Tibial nerve (tissue), 4 donors: Measurements from ENCODE around the gene IARS1. TPM values are rescaled to one million over a fixed set of nuclear protein-coding genes. Genes with fewer than 3 reads are reported as not detected.

Experiments used
- DNase-seq, 2 donors: peaks; one replicate each; pipeline ENCODE4 v3.0.0-alpha.2; 2019; ENCODE audit warnings: low spot score in 2 of 2
- H3K27ac ChIP-seq, 4 donors: fragments of 200-600 bp; sonication (generic) in 3 of 4; one replicate each; pipeline ENCODE4 v1.5.1; 2017 to 2019; ENCODE audit warnings: mild to moderate bottlenecking in 1 of 4
- H3K27me3 ChIP-seq, 2 donors: fragments of 200-600 bp; sonication (generic) in 1 of 2; one replicate each; pipeline versions ENCODE4 v1.5.1 to v1.6.0; 2017 to 2019
- H3K36me3 ChIP-seq, 3 donors: fragments of 200-600 bp; sonication (generic); one replicate each; pipeline ENCODE4 v1.5.1; 2018 to 2019
- H3K4me1 ChIP-seq, 4 donors: fragments of 200-600 bp; sonication (generic) in 3 of 4; one replicate each; pipeline ENCODE4 v1.5.1; 2017 to 2019
- H3K4me3 ChIP-seq, 4 donors: fragments of 200-600 bp; sonication (generic) in 3 of 4; one replicate each; pipeline ENCODE4 v1.5.1; 2017 to 2019; ENCODE audit warnings: mild to moderate bottlenecking in 1 of 4, moderate library complexity in 1 of 4
- H3K9me3 ChIP-seq, 4 donors: fragments of 200-600 bp; sonication (generic) in 3 of 4; one replicate each; pipeline ENCODE4 v1.5.1; 2017 to 2019
- EP300 ChIP-seq, 2 donors: sonication (generic); formaldehyde crosslinking; IDR thresholded peaks; one replicate each; pipeline ENCODE4 v1.6.1; 2017; ENCODE audit warnings: antibody characterized with exemption in 2 of 2, mild to moderate bottlenecking in 1 of 2
- POLR2A ChIP-seq, 2 donors: fragments of 450-650 bp; IDR thresholded peaks; one replicate each; pipeline ENCODE4 v1.6.1; 2017; ENCODE audit warnings: antibody characterized with exemption in 2 of 2, mild to moderate bottlenecking in 2 of 2, moderate library complexity in 2 of 2
- WGBS, 2 donors: methylation state at CpG; one replicate each; pipeline ENCODE4 v1.1.5; 2018; 5-methylcytosine and 5-hydroxymethylcytosine counted together
- total RNA-seq, 4 donors: library from RNA; depleted of rRNA; stranded (reverse); fragments of >200 nt; gene quantifications; one replicate each; pipeline ENCODE4 v1.1.0, GENCODE V29; 2016
- TF ChIP-seq, protein P1 (sequence below), 5 experiments: fragments of 200-600 bp in 3 of 5; fragments of 450-650 bp in 2 of 5; sonication (generic) in 3 of 5; IDR thresholded peaks; one replicate each; pipeline ENCODE4 v1.5.1; 2016 to 2019; ENCODE audit warnings: antibody characterized with exemption in 5 of 5, mild to moderate bottlenecking in 3 of 5, moderate library complexity in 2 of 5

The IARS1 gene
- total RNA-seq, 4 donors from 2014 or later: 52.2 to 102 (median 78.1) TPM

DNA sequence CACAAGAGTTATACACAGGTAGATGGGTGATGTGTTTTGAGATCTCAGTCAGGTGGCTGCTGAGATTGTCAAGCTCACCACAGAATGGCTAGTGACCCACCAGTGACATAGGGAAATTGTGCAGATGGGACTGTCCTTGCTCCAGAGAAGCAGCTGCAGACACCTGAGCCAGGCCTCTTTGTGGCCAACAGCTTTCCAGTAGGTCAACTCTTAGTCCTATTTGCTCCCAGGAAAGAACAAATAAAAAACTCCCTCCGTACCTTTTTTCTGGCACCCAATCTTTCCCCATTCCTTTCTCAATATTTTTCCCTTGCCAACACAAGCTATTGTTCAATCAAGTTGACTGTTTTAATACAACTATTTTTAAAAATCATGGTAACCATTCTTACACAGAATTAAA is 14.2 kb downstream of the IARS1 start:
- H3K4me1 ChIP-seq: no peaks in the 10 kb centered on the region
- peaks cover 0 to 99% (median 6%) of the 10 kb centered on the region in 3 donors for H3K36me3 ChIP-seq
- no peak overlapping the region for H3K27ac ChIP-seq
- DNase-seq: no peak
- no peak overlapping the region for H3K4me3 ChIP-seq
- 94 to 95% methylated on average over 1 of the region's 1 CpG for WGBS, 2 donors
- H3K9me3 ChIP-seq: no peaks in the 10 kb centered on the region
- no peaks in the 10 kb centered on the region for H3K27me3 ChIP-seq
- TF ChIP-seq POLR2A (IDR thresholded peaks at IDR 0.05) (no peak), EP300 (IDR thresholded peaks at IDR 0.05) (no peak)
- TF ChIP-seq, protein P1, sequence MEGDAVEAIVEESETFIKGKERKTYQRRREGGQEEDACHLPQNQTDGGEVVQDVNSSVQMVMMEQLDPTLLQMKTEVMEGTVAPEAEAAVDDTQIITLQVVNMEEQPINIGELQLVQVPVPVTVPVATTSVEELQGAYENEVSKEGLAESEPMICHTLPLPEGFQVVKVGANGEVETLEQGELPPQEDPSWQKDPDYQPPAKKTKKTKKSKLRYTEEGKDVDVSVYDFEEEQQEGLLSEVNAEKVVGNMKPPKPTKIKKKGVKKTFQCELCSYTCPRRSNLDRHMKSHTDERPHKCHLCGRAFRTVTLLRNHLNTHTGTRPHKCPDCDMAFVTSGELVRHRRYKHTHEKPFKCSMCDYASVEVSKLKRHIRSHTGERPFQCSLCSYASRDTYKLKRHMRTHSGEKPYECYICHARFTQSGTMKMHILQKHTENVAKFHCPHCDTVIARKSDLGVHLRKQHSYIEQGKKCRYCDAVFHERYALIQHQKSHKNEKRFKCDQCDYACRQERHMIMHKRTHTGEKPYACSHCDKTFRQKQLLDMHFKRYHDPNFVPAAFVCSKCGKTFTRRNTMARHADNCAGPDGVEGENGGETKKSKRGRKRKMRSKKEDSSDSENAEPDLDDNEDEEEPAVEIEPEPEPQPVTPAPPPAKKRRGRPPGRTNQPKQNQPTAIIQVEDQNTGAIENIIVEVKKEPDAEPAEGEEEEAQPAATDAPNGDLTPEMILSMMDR (IDR thresholded peaks at IDR 0.05): no peak

DNA sequence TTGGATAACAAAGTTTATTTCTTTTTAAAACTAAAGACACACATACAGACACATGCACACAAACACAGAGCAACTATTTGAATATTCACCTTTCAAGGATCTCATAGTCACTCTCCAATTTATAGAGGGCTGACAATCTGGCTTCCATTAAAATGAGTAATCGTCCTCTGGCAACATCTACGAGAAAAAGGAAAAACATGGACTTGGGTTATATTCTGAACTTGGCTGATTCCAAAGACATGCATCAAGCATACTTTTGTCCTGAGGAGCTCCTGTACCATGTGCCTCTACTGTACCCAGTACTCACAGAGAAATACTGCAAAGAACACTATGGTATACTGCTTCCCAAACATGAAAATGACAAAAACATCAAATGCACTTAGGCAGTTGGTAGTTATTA is 15.4 kb downstream of the IARS1 start:
- TF ChIP-seq, protein P1 (IDR thresholded peaks at IDR 0.05): no peak
- no peak for TF ChIP-seq POLR2A (IDR thresholded peaks at IDR 0.05)
- TF ChIP-seq EP300 (IDR thresholded peaks at IDR 0.05): no peak
- H3K9me3 ChIP-seq: no peaks in the 10 kb centered on the region
- H3K4me1 ChIP-seq: no peaks in the 10 kb centered on the region
- no peak for DNase-seq
- WGBS, 2 donors: 56 to 67% methylated on average over 2 of the region's 2 CpGs
- no peak overlapping the region for H3K4me3 ChIP-seq
- H3K27me3 ChIP-seq: no peaks in the 10 kb centered on the region
- no peak overlapping the region for H3K27ac ChIP-seq
- H3K36me3 ChIP-seq: peaks cover 0 to 99% (median 6%) of the 10 kb centered on the region in 3 donors

DNA sequence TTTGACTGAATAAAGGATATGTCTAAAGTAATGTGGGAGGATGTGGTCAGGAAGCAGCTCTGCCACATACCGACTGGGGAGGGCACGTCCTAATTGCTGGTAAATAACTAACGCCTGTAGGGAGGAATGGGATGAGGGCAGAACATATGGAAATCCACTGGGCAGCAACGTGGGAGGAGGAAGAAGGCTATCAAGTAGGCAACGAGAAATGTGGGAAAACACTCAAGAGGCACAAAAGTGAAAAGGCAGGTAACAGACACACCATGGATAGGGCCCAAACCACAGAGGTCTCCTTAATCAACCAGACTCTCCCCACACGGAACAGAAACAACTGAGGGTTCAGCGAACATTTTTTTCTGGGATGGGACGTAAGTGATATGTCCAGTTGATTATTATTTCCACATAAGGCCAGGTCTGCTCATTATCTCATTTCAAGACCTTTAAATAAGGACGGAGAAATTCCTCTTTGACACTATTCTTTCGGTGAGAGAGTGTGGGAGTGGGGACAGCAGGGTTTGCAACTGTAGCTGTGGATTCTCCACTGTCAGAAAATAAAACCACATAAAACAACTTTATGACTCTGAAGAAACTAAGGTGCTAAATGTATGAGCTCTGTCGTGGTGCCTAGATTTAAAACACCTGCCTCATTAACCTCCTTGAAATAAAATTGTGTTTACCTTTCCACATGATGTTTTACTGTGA is 17.0 kb downstream of the IARS1 start:
- Histone ChIP-seq H3K27me3 (no peaks in the 10 kb centered on the region), H3K9me3 (no peaks in the 10 kb centered on the region), H3K4me3 (no peak overlapping the region), H3K36me3 (peaks cover 0 to 99% (median 0%) of the 10 kb centered on the region in 3 donors), H3K4me1 (no peaks in the 10 kb centered on the region), H3K27ac (no peak overlapping the region)
- no peak for DNase-seq
- WGBS, 2 donors: 66 to 73% methylated on average over 11 of the region's 11 CpGs
- TF ChIP-seq EP300 (IDR thresholded peaks at IDR 0.05) (no peak), POLR2A (IDR thresholded peaks at IDR 0.05) (no peak)
- TF ChIP-seq, protein P1 (IDR thresholded peaks at IDR 0.05): no peak

DNA sequence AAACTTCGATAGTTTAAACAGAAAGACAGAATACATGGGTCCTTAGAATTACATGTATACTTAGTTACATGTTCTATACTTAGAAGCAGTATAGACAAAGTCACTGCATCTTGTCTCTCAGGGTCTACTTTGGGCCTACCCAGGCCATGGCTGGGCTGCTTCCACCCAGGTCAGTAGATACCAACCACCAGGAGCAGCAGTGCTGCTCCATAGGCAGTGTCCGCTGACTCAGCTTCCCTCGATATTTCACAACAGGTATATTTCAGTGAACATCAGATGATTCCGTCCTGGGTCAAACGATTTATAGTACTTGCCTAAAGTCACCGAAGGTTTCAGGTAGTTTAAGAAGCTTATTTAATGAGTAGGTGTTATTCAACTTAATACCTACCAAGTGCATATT is 18.0 kb downstream of the IARS1 start:
- 91 to 96% methylated on average over 6 of the region's 6 CpGs for WGBS, 2 donors
- TF ChIP-seq POLR2A (IDR thresholded peaks at IDR 0.05) (no peak), EP300 (IDR thresholded peaks at IDR 0.05) (no peak)
- peaks cover 0 to 100% (median 3%) of the 10 kb centered on the region in 3 donors for H3K36me3 ChIP-seq

DNA sequence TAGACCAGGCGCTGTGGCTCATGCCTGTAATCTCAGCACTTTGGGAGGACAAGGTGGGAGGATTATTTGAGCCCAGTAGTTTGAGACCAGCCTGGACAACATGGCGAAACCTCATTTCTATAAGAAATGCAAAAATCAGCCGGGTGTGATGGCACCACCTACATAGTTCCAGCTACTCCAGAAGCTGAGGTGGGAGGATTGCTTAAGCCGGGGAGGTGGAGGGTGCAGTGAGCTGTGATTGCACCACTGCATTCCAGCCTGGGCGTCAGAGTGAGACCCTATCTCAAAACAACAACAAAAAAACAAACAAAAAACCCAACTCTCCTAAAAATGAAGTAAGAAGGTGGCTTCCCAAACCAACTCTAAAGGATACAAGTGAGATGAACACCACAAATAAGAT is 23.0 kb downstream of the IARS1 start:
- Histone ChIP-seq H3K27ac (no peak overlapping the region), H3K36me3 (peaks cover 5 to 100% (median 32%) of the 10 kb centered on the region in 3 donors), H3K4me3 (no peak overlapping the region), H3K9me3 (no peaks in the 10 kb centered on the region), H3K27me3 (no peaks in the 10 kb centered on the region), H3K4me1 (no peaks in the 10 kb centered on the region)
- 94% methylated on average over 5 of the region's 5 CpGs for WGBS, 2 donors
- DNase-seq: no peak
- TF ChIP-seq POLR2A (IDR thresholded peaks at IDR 0.05) (no peak), EP300 (IDR thresholded peaks at IDR 0.05) (no peak)
- TF ChIP-seq, protein P1 (IDR thresholded peaks at IDR 0.05): no peak

More for the DNA sequence above, 18.0 kb downstream of the IARS1 start:
- H3K27ac ChIP-seq: no peak overlapping the region
- no peaks in the 10 kb centered on the region for H3K4me1 ChIP-seq
- H3K9me3 ChIP-seq: no peaks in the 10 kb centered on the region
- H3K27me3 ChIP-seq: no peaks in the 10 kb centered on the region
- no peak for DNase-seq
- H3K4me3 ChIP-seq: no peak overlapping the region
